GM12875 (cell line): Measurements from ENCODE around the gene MBOAT2.
"Not testable (repeated sequence)": the region's sequence is repeated elsewhere in the genome, so short reads cannot be mapped to it uniquely, and the experiment has no call there.

Experiments used
- H3K4me3 ChIP-seq: one replicate; pipeline ENCODE4 v1.5.1; 2011; ENCODE audit warnings: low read depth, low read length, control low read depth
- CTCF ChIP-seq: IDR thresholded peaks from 2 replicates; pipeline ENCODE4 v1.5.1; 2011; ENCODE audit warnings: low read depth, mild to moderate bottlenecking, control low read depth, inconsistent platforms, low read length, moderate library complexity, borderline replicate concordance; ENCODE audit not compliant: insufficient read depth

Gene MBOAT2

GRCh38 chr2:8976442-8977259 is 26.8 kb downstream of the MBOAT2 start:
- no peak for TF ChIP-seq CTCF
- H3K4me3 ChIP-seq = no peak overlapping the region

- no peak for TF ChIP-seq CTCF
- H3K4me3 ChIP-seq = no peak overlapping the region
Observed at GRCh38 chr2:8974016-8974415, 29.5 kb downstream of the MBOAT2 start.

DNA sequence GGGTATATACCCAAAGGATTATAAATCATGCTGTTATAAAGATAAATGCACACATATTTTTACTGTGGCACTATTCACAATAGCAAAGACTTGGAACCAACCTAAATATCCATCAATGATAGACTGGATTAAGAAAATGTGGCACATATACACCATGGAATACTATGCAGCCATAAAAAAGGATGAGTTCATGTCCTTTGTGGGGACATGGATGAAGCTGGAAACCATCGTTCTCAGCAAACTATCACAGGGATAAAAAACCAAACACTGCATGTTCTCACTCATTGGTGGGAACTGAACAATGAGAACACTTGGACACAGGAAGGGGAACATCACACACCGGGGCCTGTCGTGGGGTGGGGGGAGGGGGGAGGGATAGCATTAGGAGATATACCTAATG is 30.5 kb downstream of the MBOAT2 start:
- not testable (repeated sequence) for H3K4me3 ChIP-seq

DNA sequence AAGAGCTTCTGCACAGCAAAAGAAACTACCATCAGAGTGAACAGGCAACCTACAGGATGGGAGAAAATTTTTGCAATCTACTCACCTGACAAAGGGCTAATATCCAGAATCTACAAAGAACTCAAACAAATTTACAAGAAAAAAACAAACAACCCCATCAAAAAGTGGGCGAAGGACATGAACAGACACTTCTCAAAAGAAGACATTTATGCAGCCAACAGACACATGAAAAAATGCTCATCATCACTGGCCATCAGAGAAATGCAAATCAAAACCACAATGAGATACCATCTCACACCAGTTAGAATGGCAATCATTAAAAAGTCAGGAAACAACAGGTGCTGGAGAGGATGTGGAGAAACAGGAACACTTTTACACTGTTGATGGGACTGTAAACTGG is 30.9 kb downstream of the MBOAT2 start:
- not testable (repeated sequence) for H3K4me3 ChIP-seq

DNA sequence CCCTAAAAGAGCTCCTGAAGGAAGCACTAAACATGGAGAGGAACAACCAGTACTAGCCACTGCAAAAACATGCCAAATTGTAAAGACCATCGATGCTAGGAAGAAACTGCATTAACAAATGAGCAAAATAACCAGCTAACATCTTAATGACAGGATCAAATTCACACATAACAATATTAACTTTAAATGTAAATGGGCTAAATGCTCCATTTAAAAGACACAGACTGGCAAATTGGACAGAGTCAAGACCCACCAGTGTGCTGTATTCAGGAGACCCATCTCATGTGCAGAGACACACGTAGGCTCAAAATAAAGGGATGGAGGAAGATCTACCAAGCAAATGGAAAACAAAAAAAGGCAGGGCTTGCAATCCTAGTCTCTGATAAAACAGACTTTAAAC is 34.1 kb downstream of the MBOAT2 start:
- not testable (repeated sequence) for H3K4me3 ChIP-seq

DNA sequence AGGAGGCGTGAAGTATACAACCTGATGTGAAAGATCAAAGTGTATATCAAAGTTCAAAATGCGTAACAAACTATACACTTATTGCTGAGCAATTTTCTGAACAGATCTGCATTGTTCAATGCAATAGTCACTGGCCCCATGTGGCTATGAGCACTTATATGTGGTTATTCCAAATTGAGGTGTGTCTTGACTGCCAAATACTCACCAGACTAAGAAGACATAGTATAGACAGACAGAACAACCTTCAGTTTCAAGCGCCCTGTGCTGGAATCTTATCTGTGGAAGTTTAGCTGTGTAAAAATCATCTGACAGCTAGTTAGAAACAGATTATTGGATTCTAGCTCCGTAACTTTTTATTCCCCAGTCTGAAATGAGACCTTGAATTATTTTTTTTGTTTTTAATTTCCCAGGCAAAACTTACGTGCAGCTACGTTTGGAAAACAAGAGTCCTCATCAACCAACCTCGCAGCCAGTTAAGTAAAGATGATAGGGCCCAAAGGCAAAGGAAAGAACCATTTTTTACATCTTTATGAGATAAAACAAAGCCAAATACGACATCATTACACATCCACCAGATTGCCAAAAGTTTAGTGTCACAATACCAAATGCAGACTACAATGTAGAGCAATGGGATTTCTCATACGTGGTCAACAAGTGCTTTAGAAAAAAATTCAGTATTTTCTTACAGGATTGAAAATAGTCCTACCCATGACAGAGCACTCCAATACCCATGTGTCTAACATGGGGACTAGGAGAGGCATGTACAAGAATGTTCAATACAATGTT is 37.2 kb downstream of the MBOAT2 start:
- TF ChIP-seq CTCF = no peak

GRCh38 chr2:8965216-8965969 is 38.1 kb downstream of the MBOAT2 start:
- H3K4me3 ChIP-seq = no peak overlapping the region
- TF ChIP-seq CTCF = no peak

More for the DNA sequence above, 37.2 kb downstream of the MBOAT2 start:
- no peak overlapping the region for H3K4me3 ChIP-seq

DNA sequence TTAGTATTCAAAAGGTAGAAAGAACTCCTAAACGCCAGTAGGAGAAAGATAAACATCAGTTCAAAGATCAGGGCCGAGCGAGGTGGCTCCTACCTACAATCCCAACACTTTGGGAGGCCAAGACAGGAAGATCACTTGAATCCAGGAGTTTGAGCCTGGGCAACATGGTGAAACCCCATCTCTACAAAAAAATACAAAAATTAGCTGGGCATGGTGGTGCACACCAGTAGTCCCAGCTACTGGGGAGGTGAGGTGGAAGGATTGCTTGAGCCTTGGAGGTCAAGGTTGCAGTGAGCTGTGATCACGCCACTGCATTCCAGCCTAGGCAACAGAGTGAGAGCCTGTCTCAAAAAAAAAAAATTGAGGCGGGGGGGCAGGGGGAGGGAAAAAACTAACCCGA is 40.6 kb downstream of the MBOAT2 start:
- no peak overlapping the region for H3K4me3 ChIP-seq
- no peak for TF ChIP-seq CTCF
